OCI-LY7 (cell line): ENCODE data around the gene SASH1. TPM values are rescaled to one million over a fixed set of nuclear protein-coding genes. Genes with fewer than 3 reads are reported as not detected.

ENCODE experiments used
- BruUV-seq: library from RNA; stranded (reverse); fragments of 400-500 nt; replicated peaks from 2 replicates; lab custom pipeline; 2021; lab: Mats Ljungman, UMichigan
- CTCF ChIA-PET: fragments of 300-600 bp; sonication (Branson Sonifier 250); formaldehyde crosslinking; loops from one replicate; lab custom pipeline; 2022; ENCODE audit warnings: antibody characterized with exemption; ENCODE audit not compliant: unreplicated experiment; lab: Charles Lee
- POLR2A ChIA-PET: fragments of 300-600 bp; sonication (Branson Sonifier 250); formaldehyde crosslinking; loops from one replicate; lab custom pipeline; 2022; ENCODE audit warnings: antibody characterized with exemption; lab: Charles Lee
- DNase-seq: peaks from one replicate; pipeline ENCODE4 v3.0.0-alpha.2; 2015; ENCODE audit warnings: low spot score
- H2AFZ ChIP-seq: fragments of 200-600 bp; sonication (generic), shearing (Covaris generic); 2 replicates; pipeline ENCODE4 v1.6.1; 2014; ENCODE audit warnings: mild to moderate bottlenecking, antibody characterized with exemption, low read length, moderate library complexity
- H3K27ac ChIP-seq: fragments of 200-600 bp; sonication (generic); 2 replicates; pipeline ENCODE4 v1.5.1; 2014; ENCODE audit warnings: mixed run types, low read depth, mild to moderate bottlenecking, moderate library complexity, low read length, inconsistent platforms; ENCODE audit not compliant: poor library complexity, severe bottlenecking
- H3K36me3 ChIP-seq: fragments of 200-600 bp; sonication (generic); 2 replicates; pipeline ENCODE4 v1.6.1; 2014; ENCODE audit warnings: mild to moderate bottlenecking, antibody characterized with exemption, low read length, moderate library complexity, mixed read lengths; ENCODE audit not compliant: insufficient read depth
- H3K4me1 ChIP-seq: fragments of 200-600 bp; sonication (generic); 2 replicates; pipeline ENCODE4 v1.5.1; 2014; ENCODE audit warnings: mild to moderate bottlenecking, low read length; ENCODE audit not compliant: insufficient read depth, poor library complexity, severe bottlenecking
- H3K4me2 ChIP-seq: fragments of 200-600 bp; sonication (generic); 2 replicates; pipeline ENCODE4 v1.6.1; 2014; ENCODE audit warnings: mild to moderate bottlenecking, low read length
- H3K4me3 ChIP-seq: fragments of 200-600 bp; sonication (generic); 2 replicates; pipeline ENCODE4 v1.5.1; 2014; ENCODE audit warnings: mild to moderate bottlenecking, low read depth, low read length; ENCODE audit not compliant: poor library complexity, severe bottlenecking
- H3K79me2 ChIP-seq: fragments of 200-600 bp; sonication (generic); 2 replicates; pipeline ENCODE4 v1.6.1; 2016; ENCODE audit warnings: low read depth, mild to moderate bottlenecking, low read length, moderate library complexity, mixed read lengths; ENCODE audit not compliant: insufficient read depth
- H3K9me2 ChIP-seq: fragments of 200-600 bp; sonication (generic); 2 replicates; pipeline ENCODE4 v1.6.1; 2016; ENCODE audit warnings: mild to moderate bottlenecking, low read length, mixed read lengths; ENCODE audit not compliant: insufficient read depth
- H3K9me3 ChIP-seq: fragments of 200-600 bp; sonication (generic); 2 replicates; pipeline ENCODE4 v1.6.1; 2014; ENCODE audit warnings: mild to moderate bottlenecking, mixed run types, low read length, mixed read lengths
- H4K20me1 ChIP-seq: fragments of 200-600 bp; sonication (generic); 2 replicates; pipeline ENCODE4 v1.6.1; 2014; ENCODE audit warnings: mild to moderate bottlenecking, antibody characterized with exemption, low read length, moderate library complexity, mixed read lengths; ENCODE audit not compliant: insufficient read depth
- CTCF ChIP-seq: fragments of 200-600 bp; sonication (generic); conservative IDR thresholded peaks from 2 replicates; pipeline ENCODE4 v1.5.1; 2014; ENCODE audit warnings: mild to moderate bottlenecking, antibody characterized with exemption, low read length, moderate library complexity, mixed read lengths
- EZH2phosphoT487 ChIP-seq: fragments of 200-600 bp; sonication (generic); IDR thresholded peaks from 2 replicates; pipeline ENCODE4 v1.6.1; 2018; ENCODE audit warnings: low read depth, borderline replicate concordance, mild to moderate bottlenecking, mixed run types, antibody characterized with exemption, low read length, moderate library complexity, mixed read lengths
- intact Hi-C: fragments of 100-400 bp; cut with micrococcal nuclease; formaldehyde crosslinking; loops from one replicate; pipeline ENCODE4 v1.10.0; 2022; ENCODE audit not compliant: unreplicated experiment
- total RNA-seq, 2 experiments: library from RNA; depleted of rRNA in 1 of 2; stranded (reverse); fragments of >200 nt in 1 of 2; shearing (Covaris generic) in 1 of 2; gene quantifications; 2 replicates each; pipeline ENCODE4 v1.2.3, GENCODE V29; 2014 to 2022

Gene SASH1
- total RNA-seq, 2 experiments from 2014 or later: not detected

- H3K79me2 ChIP-seq: no peaks in the 10 kb centered on the region
- H2AFZ ChIP-seq: no peak overlapping the region
- CTCF ChIA-PET: no interaction called here
- H3K4me1 ChIP-seq: no peaks in the 10 kb centered on the region
- no peaks in the 10 kb centered on the region for H3K9me2 ChIP-seq
- no peaks in the 10 kb centered on the region for H3K9me3 ChIP-seq
- H3K36me3 ChIP-seq: no peaks in the 10 kb centered on the region
- no peak overlapping the region for H3K4me2 ChIP-seq
- H3K27ac ChIP-seq: no peak overlapping the region
- BruUV-seq: no TSS peak
- H3K4me3 ChIP-seq: no peak overlapping the region
- POLR2A ChIA-PET: no interaction called here
- no peak for DNase-seq
- intact Hi-C loops: no loop called here
- H4K20me1 ChIP-seq: no peaks in the 10 kb centered on the region
- no peak for TF ChIP-seq CTCF
- TF ChIP-seq EZH2phosphoT487: no peak
Observed at GRCh38 chr6:148306286-148306685, 36.4 kb upstream of the SASH1 start.

- intact Hi-C loops: no loop called here
Observed at GRCh38 chr6:148307405-148307804, 35.2 kb upstream of the SASH1 start.

More at GRCh38 chr6:148307405-148307804, 35.2 kb upstream of the SASH1 start:
- no peak for DNase-seq
- no peak for TF ChIP-seq CTCF
- H3K27ac ChIP-seq: no peak overlapping the region
- H3K4me3 ChIP-seq: no peak overlapping the region
- H4K20me1 ChIP-seq: no peaks in the 10 kb centered on the region
- H3K36me3 ChIP-seq: no peaks in the 10 kb centered on the region
- no peak overlapping the region for H2AFZ ChIP-seq
- no peaks in the 10 kb centered on the region for H3K9me2 ChIP-seq
- no peaks in the 10 kb centered on the region for H3K4me1 ChIP-seq
- H3K4me2 ChIP-seq: no peak overlapping the region
- CTCF ChIA-PET: no interaction called here
- BruUV-seq: no TSS peak
- no peaks in the 10 kb centered on the region for H3K9me3 ChIP-seq
- H3K79me2 ChIP-seq: no peaks in the 10 kb centered on the region
- POLR2A ChIA-PET: interaction anchor here (0.5 kb wide), 1 partner anchor 410 kb away, joined by 4 read pairs; no protein-coding TSS in a partner anchor
